Stomach (tissue), 9 donors: ENCODE measurements around the gene DNM3. TPM values are rescaled to one million over a fixed set of nuclear protein-coding genes. Genes with fewer than 3 reads are reported as not detected.

Source experiments
- DNase-seq, 2 donors: peaks; one replicate each; pipeline versions ENCODE4 v3.0.0 to v3.0.0-alpha.2; 2013 to 2019
- H3K27ac ChIP-seq, 5 donors: fragments of 200-600 bp in 4 of 5; sonication (generic) in 4 of 5; one replicate each; pipeline ENCODE4 v1.5.1; 2013 to 2019; ENCODE audit warnings: mild to moderate bottlenecking in 1 of 5, moderate library complexity in 1 of 5
- H3K27me3 ChIP-seq, 3 donors: fragments of 200-600 bp; sonication (generic); one replicate each; pipeline ENCODE4 v1.5.1; 2017 to 2019; ENCODE audit warnings: mixed run types in 1 of 3
- H3K36me3 ChIP-seq, 4 donors: fragments of 200-600 bp; sonication (generic); 1 replicate in 3 of 4; 2 replicates in 1 of 4; pipeline ENCODE4 v1.5.1; 2016 to 2019
- H3K4me1 ChIP-seq, 4 donors: fragments of 200-600 bp; sonication (generic); one replicate each; pipeline ENCODE4 v1.5.1; 2016 to 2019
- H3K4me3 ChIP-seq, 4 donors: fragments of 200-600 bp; sonication (generic) in 3 of 4; one replicate each; pipeline ENCODE4 v1.5.1; 2016 to 2019; ENCODE audit warnings: mild to moderate bottlenecking in 1 of 4
- H3K9me3 ChIP-seq, 4 donors: fragments of 200-600 bp; sonication (generic); one replicate each; pipeline ENCODE4 v1.5.1; 2016 to 2019
- CTCF ChIP-seq, 7 experiments: fragments of 450-650 bp in 4 of 7; fragments of 200-600 bp in 3 of 7; sonication (generic) in 3 of 7; IDR thresholded peaks; one replicate each; pipeline ENCODE4 v1.5.1; 2016 to 2019; ENCODE audit warnings: antibody characterized with exemption in 7 of 7, control low read depth in 2 of 7, mild to moderate bottlenecking in 1 of 7
- EP300 ChIP-seq: sonication (generic); formaldehyde crosslinking; IDR thresholded peaks from one replicate; pipeline ENCODE4 v1.6.1; 2017; ENCODE audit warnings: antibody characterized with exemption
- POLR2A ChIP-seq, 4 donors: fragments of 450-650 bp; IDR thresholded peaks; one replicate each; pipeline ENCODE4 v1.6.1; 2016; ENCODE audit warnings: antibody characterized with exemption in 4 of 4, control low read depth in 2 of 4, mild to moderate bottlenecking in 1 of 4, moderate library complexity in 1 of 4
- POLR2AphosphoS5 ChIP-seq, 3 donors: sonication (generic); formaldehyde crosslinking; IDR thresholded peaks; one replicate each; pipeline ENCODE4 v1.6.1; 2016; ENCODE audit warnings: antibody characterized with exemption in 3 of 3
- WGBS, 5 donors: extraction: QIAGEN DNeasy Blood & Tissue Kit in 3 of 5; methylation state at CpG; one replicate each; pipeline versions ENCODE4 v1.1.5 to v1.1.7; 2013 to 2018; 5-methylcytosine and 5-hydroxymethylcytosine counted together
- intact Hi-C: fragments of 100-400 bp; cut with DNase I; formaldehyde crosslinking; loops from one replicate; pipeline ENCODE4 v1.15.1; 2023; ENCODE audit warnings: low total_unique reads
- polyA plus RNA-seq, 3 donors: library from polyadenylated mRNA; stranded (reverse); fragments of 200-250 nt; gene quantifications; one replicate each; pipeline ENCODE4 v1.2.3, GENCODE V29; 2013
- total RNA-seq, 5 donors: library from RNA; depleted of rRNA; stranded (reverse); fragments of >200 nt; gene quantifications; one replicate each; pipeline versions ENCODE4 v1.1.0 to v1.2.3, GENCODE V29; 2014 to 2016
- donor health status: healthy with polysubstance abuse.
- donor health status: Bipolar disorder and iron deficiency.
- donor health status: healthy.

DNM3 gene
- total and polyA plus RNA-seq, 8 donors = 0.58 to 13.8 (median 2.2) TPM

GRCh38 chr1:172324086-172324485, 482.8 kb downstream of the DNM3 start:
- H3K4me3 ChIP-seq = no peak overlapping the region
- no peaks in the 10 kb centered on the region for H3K36me3 ChIP-seq
- no peak for TF ChIP-seq POLR2AphosphoS5 (IDR thresholded peaks at IDR 0.05)
- no peak for TF ChIP-seq EP300
- no peak for TF ChIP-seq CTCF (IDR thresholded peaks at IDR 0.05)
- TF ChIP-seq POLR2A (IDR thresholded peaks at IDR 0.05) = no peak
- H3K9me3 ChIP-seq = no peaks in the 10 kb centered on the region
- 82 to 92% (median 90%) methylated on average over 5 of the region's 5 CpGs for WGBS, 5 donors
- H3K27ac ChIP-seq = no peak overlapping the region
- DNase-seq = peak in 1 of 2 donors; percentile 36
- H3K4me1 ChIP-seq = peaks cover 5 to 40% (median 23%) of the 10 kb centered on the region in 4 donors
- intact Hi-C loops = no loop called here
- no peaks in the 10 kb centered on the region for H3K27me3 ChIP-seq

DNA sequence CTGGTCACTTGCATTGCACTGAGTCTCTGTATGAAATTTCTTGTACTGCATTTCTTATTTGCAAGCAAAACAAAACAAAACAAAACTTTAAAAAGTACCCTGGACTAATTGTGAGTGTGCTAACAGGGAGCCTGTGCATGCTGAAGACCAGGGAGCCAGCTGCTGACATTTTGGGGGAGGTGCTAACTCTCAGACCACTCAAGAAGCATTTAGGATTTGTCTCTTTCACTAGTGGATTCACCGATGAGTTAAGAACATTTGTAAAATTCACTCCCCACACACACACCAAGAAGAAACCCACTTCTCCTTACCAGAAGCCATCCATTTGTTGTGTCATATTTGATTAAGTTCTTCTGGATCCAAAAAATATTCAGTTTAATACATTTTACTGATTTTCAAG, 483.5 kb downstream of the DNM3 start:
- TF ChIP-seq CTCF (IDR thresholded peaks at IDR 0.05) (no peak), POLR2AphosphoS5 (IDR thresholded peaks at IDR 0.05) (no peak), POLR2A (IDR thresholded peaks at IDR 0.05) (no peak), EP300 (no peak)
- intact Hi-C loops = no loop called here
- no peaks in the 10 kb centered on the region for H3K27me3 ChIP-seq
- no peaks in the 10 kb centered on the region for H3K9me3 ChIP-seq
- no peak overlapping the region for H3K4me3 ChIP-seq
- H3K27ac ChIP-seq = no peak overlapping the region
- DNase-seq = no peak
- no peaks in the 10 kb centered on the region for H3K36me3 ChIP-seq
- WGBS, 5 donors = 74 to 100% (median 88%) methylated on average over 1 of the region's 1 CpG
- H3K4me1 ChIP-seq = peaks cover 5 to 40% (median 23%) of the 10 kb centered on the region in 4 donors

GRCh38 chr1:172325531-172325930, 484.2 kb downstream of the DNM3 start:
- Histone ChIP-seq H3K9me3 (no peaks in the 10 kb centered on the region), H3K27me3 (no peaks in the 10 kb centered on the region), H3K36me3 (no peaks in the 10 kb centered on the region), H3K27ac (no peak overlapping the region), H3K4me3 (no peak overlapping the region), H3K4me1 (peaks cover 5 to 39% (median 23%) of the 10 kb centered on the region in 4 donors)
- 60 to 79% (median 69%) methylated on average over 2 of the region's 2 CpGs for WGBS, 5 donors
- intact Hi-C loops = no loop called here
- no peak for TF ChIP-seq POLR2AphosphoS5 (IDR thresholded peaks at IDR 0.05)
- no peak for TF ChIP-seq EP300
- no peak for TF ChIP-seq POLR2A (IDR thresholded peaks at IDR 0.05)
- TF ChIP-seq CTCF (IDR thresholded peaks at IDR 0.05) = no peak
- peak in 1 of 2 donors; percentile 70 for DNase-seq

- WGBS, 5 donors = 91 to 99% (median 95%) methylated on average over 2 of the region's 2 CpGs
- TF ChIP-seq CTCF (IDR thresholded peaks at IDR 0.05) = no peak
- TF ChIP-seq POLR2A (IDR thresholded peaks at IDR 0.05) = no peak
- no peak for TF ChIP-seq EP300
- TF ChIP-seq POLR2AphosphoS5 (IDR thresholded peaks at IDR 0.05) = no peak
- Histone ChIP-seq H3K36me3 (no peaks in the 10 kb centered on the region), H3K27me3 (no peaks in the 10 kb centered on the region), H3K4me1 (peaks cover 5 to 33% (median 18%) of the 10 kb centered on the region in 4 donors), H3K4me3 (no peak overlapping the region), H3K27ac (no peak overlapping the region), H3K9me3 (no peaks in the 10 kb centered on the region)
- DNase-seq = no peak
- intact Hi-C loops = no loop called here
These were observed 484.8 kb downstream of the DNM3 start for GRCh38 chr1:172326136-172326535.
